Endothelial cell (in vitro differentiated cells): ENCODE measurements around the gene INO80E. TPM values are rescaled to one million over a fixed set of nuclear protein-coding genes. Genes with fewer than 3 reads are reported as not detected.

Source experiments
- DNase-seq: peaks from one replicate; pipeline ENCODE4 v3.0.0; 2021; ENCODE audit warnings: low spot score
- H3K27ac Mint-ChIP-seq: one replicate; pipeline ENCODE4 v1.8.0; 2021; ENCODE audit warnings: mixed read lengths, inconsistent platforms; ENCODE audit not compliant: unreplicated experiment
- H3K27me3 Mint-ChIP-seq: one replicate; pipeline ENCODE4 v1.8.0; 2021; ENCODE audit warnings: mild to moderate bottlenecking, moderate library complexity, mixed read lengths, inconsistent platforms; ENCODE audit not compliant: unreplicated experiment
- H3K36me3 Mint-ChIP-seq: one replicate; pipeline ENCODE4 v1.8.0; 2021; ENCODE audit warnings: mild to moderate bottlenecking, low read depth, mixed read lengths, inconsistent platforms; ENCODE audit not compliant: unreplicated experiment
- H3K4me1 Mint-ChIP-seq: one replicate; pipeline ENCODE4 v1.8.0; 2021; ENCODE audit warnings: mild to moderate bottlenecking, mixed read lengths, inconsistent platforms; ENCODE audit not compliant: unreplicated experiment
- H3K4me3 Mint-ChIP-seq: one replicate; pipeline ENCODE4 v1.8.0; 2021; ENCODE audit warnings: mild to moderate bottlenecking, mixed read lengths, inconsistent platforms; ENCODE audit not compliant: unreplicated experiment
- H3K9me3 Mint-ChIP-seq: one replicate; pipeline ENCODE4 v1.8.0; 2021; ENCODE audit warnings: mixed read lengths, inconsistent platforms; ENCODE audit not compliant: unreplicated experiment
- CTCF ChIP-seq: fragments of 200-600 bp; sonication (generic); IDR thresholded peaks from one replicate; pipeline ENCODE4 v1.5.0; 2021; ENCODE audit warnings: antibody characterized with exemption; ENCODE audit not compliant: unreplicated experiment
- total RNA-seq: library from RNA; stranded (reverse); fragmentation: NEBNext Ultra II Directional; extraction: Animal tissue kit (Norgen Biotek cat#: 25700); gene quantifications from one replicate; pipeline ENCODE4 v1.2.1, GENCODE V29; 2021; ENCODE audit not compliant: unreplicated experiment

Gene INO80E
- total RNA-seq, 1 donor from 2014 or later = 94.4 TPM

GRCh38 chr16:29972992-29973383 is 23.1 kb upstream of the INO80E start:
- Mint-ChIP-seq H3K4me3 (peak overlapping the region; percentile 86), H3K36me3 (peaks cover 47% of the 10 kb centered on the region), H3K4me1 (peaks cover 43% of the 10 kb centered on the region), H3K9me3 (no peaks in the 10 kb centered on the region), H3K27me3 (peaks cover 27% of the 10 kb centered on the region), H3K27ac (peak overlapping the region; percentile 93)
- no peak for DNase-seq
- TF ChIP-seq CTCF = no peak

GRCh38 chr16:29973384-29974246 is 22.4 kb upstream of the INO80E start, which contains the start of gene TAOK2:
Gene TAOK2 (plus strand): TSS chr16:29973868. CDS start chr16:29977773, 3,905 bp downstream.
- H3K27ac Mint-ChIP-seq = peak within 1 kb of the TSS; percentile 99
- TF ChIP-seq CTCF = no peak

GRCh38 chr16:29974291-29975133 is 21.5 kb upstream of the INO80E start:
- peak; percentile 65 for DNase-seq
- Mint-ChIP-seq H3K36me3 (peaks cover 51% of the 10 kb centered on the region), H3K9me3 (no peaks in the 10 kb centered on the region)

More at GRCh38 chr16:29973384-29974246, 22.4 kb upstream of the INO80E start, which contains the start of gene TAOK2:
- Mint-ChIP-seq H3K9me3 (no peaks in the 10 kb centered on the region), H3K27me3 (peaks cover 27% of the 10 kb centered on the region), H3K4me1 (peaks cover 49% of the 10 kb centered on the region), H3K36me3 (peaks cover 47% of the 10 kb centered on the region), H3K4me3 (peak within 1 kb of the TSS; percentile 96)
- peak; percentile 100 for DNase-seq

GRCh38 chr16:29975134-29975538 is 20.9 kb upstream of the INO80E start:
- no peak for TF ChIP-seq CTCF
- H3K4me1 Mint-ChIP-seq = peaks cover 64% of the 10 kb centered on the region
- H3K9me3 Mint-ChIP-seq = no peaks in the 10 kb centered on the region
- H3K36me3 Mint-ChIP-seq = peaks cover 53% of the 10 kb centered on the region
- peaks cover 27% of the 10 kb centered on the region for H3K27me3 Mint-ChIP-seq
- H3K4me3 Mint-ChIP-seq = peak overlapping the region; percentile 96
- DNase-seq = no peak
- H3K27ac Mint-ChIP-seq = peak overlapping the region; percentile 99

More at GRCh38 chr16:29974291-29975133, 21.5 kb upstream of the INO80E start:
- peaks cover 27% of the 10 kb centered on the region for H3K27me3 Mint-ChIP-seq
- TF ChIP-seq CTCF = no peak
- peak overlapping the region; percentile 99 for H3K27ac Mint-ChIP-seq
- peaks cover 58% of the 10 kb centered on the region for H3K4me1 Mint-ChIP-seq
- peak overlapping the region; percentile 96 for H3K4me3 Mint-ChIP-seq
